Central memory CD8-positive, alpha-beta T cell (primary cell): ENCODE measurements around the gene BMAL1.
A peak's percentile ranks its signal among the peaks of the same experiment; 100 is the strongest.

ENCODE experiments used
- ATAC-seq: fragments of 150-1000 bp; cut with Tn5 transposase; replicated peaks from 2 replicates; pipeline ENCODE4 v1.10.0; 2022; ENCODE audit warnings: mild to moderate bottlenecking, moderate FRiP score, moderate number of reproducible peaks; ENCODE audit not compliant: poor library complexity, severe bottlenecking; ENCODE audit errors: extremely low read depth
- DNase-seq, 2 donors: peaks; one replicate each; pipeline ENCODE4 v3.0.0; 2021; ENCODE audit warnings: low spot score in 2 of 2
- H3K27ac Mint-ChIP-seq: one replicate; pipeline ENCODE4 v1.8.0; 2022; ENCODE audit warnings: low read depth, mild to moderate bottlenecking, moderate library complexity, mixed read lengths
- H3K27me3 Mint-ChIP-seq: one replicate; pipeline ENCODE4 v1.8.0; 2022; ENCODE audit warnings: mixed read lengths
- H3K36me3 Mint-ChIP-seq: one replicate; pipeline ENCODE4 v1.8.0; 2022; ENCODE audit warnings: mild to moderate bottlenecking, moderate library complexity, mixed read lengths; ENCODE audit not compliant: insufficient read depth
- H3K4me1 Mint-ChIP-seq: one replicate; pipeline ENCODE4 v1.8.0; 2022; ENCODE audit warnings: mixed read lengths
- H3K4me3 Mint-ChIP-seq: one replicate; pipeline ENCODE4 v1.8.0; 2022; ENCODE audit warnings: mild to moderate bottlenecking, moderate library complexity, mixed read lengths
- H3K9me3 Mint-ChIP-seq: one replicate; pipeline ENCODE4 v1.8.0; 2022; ENCODE audit warnings: mixed read lengths

BMAL1 gene

DNA sequence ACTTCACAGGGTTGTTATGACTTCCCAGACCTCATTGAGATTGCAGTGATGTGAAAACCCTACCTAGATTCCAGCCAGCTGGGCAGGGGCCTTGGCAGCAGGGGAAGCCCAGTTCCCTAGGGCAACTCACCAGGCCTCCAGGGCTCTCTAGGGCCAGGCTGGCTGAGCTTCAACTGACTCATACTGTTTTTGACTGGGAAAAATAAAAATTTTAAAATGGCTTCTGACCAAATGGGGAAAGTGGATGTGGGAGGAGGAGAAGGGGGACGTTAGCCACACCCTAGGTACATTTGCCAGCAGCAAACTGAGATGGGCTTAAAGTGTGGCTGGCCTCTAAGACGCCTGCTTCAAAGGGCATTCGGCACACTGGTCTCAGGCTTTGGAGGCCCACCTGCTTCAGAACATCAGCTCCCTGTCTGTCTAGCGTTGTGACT is 39.0 kb downstream of the BMAL1 start:
- Mint-ChIP-seq H3K9me3 (no peaks in the 10 kb centered on the region), H3K4me3 (peak overlapping the region; percentile 34), H3K27me3 (no peaks in the 10 kb centered on the region), H3K36me3 (peaks cover 10% of the 10 kb centered on the region), H3K4me1 (peaks cover 85% of the 10 kb centered on the region), H3K27ac (peak overlapping the region; percentile 61)
- ATAC-seq: no peak
- DNase-seq: no peak

DNA sequence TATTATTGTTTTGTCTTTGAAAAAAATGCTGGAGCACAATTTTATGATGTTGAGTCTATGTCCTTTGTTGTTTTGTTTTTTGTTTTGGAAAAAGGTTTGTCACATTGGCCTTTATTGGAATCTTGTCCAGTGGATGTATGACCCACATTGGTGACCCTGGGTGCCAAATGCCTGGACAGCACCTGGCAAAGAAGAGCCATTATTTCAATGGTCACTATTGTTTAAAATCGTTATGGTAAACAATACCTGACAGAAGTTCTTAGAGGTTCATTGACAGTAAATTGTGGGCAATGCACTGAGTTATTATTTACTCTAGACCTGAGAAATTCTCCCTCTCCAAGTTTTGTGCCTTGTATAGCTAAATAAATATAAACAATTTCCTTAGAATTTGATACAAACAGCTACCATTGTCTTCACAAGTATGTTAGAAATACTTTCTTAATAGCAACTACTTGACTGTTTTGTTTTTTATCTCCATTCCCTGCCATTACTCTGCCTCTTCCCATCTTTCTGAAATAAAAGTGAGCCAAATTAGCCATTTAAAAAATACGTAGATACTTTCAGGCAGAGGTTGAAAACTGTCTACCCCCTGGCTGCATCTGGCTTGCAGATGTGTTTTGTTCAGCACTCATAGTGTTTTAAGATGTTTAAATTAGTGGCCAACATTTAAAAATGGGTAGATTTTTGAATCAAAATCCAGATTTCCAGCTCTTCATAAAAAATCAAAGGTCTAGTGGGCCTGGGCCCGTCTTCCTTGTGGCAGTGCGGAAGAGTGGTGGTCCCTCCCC is 39.9 kb downstream of the BMAL1 start:
- peaks cover 85% of the 10 kb centered on the region for H3K4me1 Mint-ChIP-seq

DNA sequence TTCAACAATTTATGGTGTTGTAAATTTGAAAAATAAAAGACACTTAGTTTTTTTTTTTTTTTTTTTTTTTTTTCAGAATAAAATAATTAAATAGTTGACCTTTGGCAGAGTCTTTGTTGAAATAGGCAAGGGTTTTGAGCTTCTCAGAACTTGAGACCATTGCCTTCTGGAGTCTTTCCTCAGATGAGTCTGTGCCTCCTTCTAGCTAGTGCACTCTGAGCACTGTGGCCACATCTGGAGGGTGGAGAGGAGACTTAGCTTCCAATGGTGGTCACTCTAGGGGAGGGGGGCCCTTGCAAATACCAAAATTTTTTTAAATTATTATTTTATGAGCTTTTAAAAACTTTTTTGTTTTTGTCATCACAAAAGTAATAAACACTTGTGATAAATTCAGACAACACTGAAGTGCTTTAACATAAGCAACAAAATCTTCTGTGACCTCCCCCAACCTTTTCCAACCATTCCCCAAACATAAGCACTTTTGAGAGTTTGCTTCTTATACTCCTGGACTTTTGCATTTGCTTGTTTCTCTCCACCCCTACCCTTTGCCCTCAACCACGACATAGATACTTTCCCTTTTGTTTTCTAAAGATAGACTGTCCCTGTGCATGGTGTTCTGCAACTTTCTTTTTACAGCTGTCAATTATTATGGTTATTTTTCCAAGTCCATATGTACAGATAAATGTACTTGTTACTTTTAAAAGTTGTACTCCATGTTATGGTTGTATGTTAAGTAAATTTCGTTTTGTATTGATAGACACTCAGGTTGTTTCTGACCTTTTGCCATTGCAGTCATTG is 41.1 kb downstream of the BMAL1 start:
- Mint-ChIP-seq H3K9me3 (no peaks in the 10 kb centered on the region), H3K4me3 (peak overlapping the region; percentile 26), H3K27me3 (no peaks in the 10 kb centered on the region), H3K4me1 (peaks cover 83% of the 10 kb centered on the region), H3K36me3 (peaks cover 12% of the 10 kb centered on the region), H3K27ac (no peak overlapping the region)
- DNase-seq (no peak), ATAC-seq (peak; percentile 78)

More for the DNA sequence above, 39.9 kb downstream of the BMAL1 start:
- peak overlapping the region; percentile 5 for H3K4me3 Mint-ChIP-seq
- no peaks in the 10 kb centered on the region for H3K9me3 Mint-ChIP-seq
- ATAC-seq (no peak), DNase-seq (no peak)
- peaks cover 10% of the 10 kb centered on the region for H3K36me3 Mint-ChIP-seq
- H3K27me3 Mint-ChIP-seq: no peaks in the 10 kb centered on the region
- H3K27ac Mint-ChIP-seq: peak overlapping the region; percentile 44

DNA sequence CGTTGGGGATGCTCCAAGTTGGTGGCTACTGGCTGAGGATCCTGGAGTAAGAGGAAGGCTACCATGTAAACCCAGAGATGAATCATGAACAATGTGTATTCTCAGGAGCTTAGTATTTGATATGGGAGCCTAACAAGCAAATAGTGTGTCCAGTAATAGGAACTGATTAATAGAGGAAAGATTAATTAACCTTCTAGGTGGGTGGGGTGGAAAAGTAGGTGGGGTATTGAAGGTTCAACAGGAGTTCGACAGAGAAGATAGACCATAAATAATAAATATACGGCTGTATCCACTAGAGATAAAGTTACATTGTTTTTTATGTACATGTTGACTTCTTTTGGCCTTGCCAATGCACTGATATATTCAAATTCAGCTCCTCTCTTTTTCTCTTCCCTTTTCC is 43.1 kb downstream of the BMAL1 start:
- Mint-ChIP-seq H3K4me3 (no peak overlapping the region), H3K27ac (peak overlapping the region; percentile 78), H3K9me3 (no peaks in the 10 kb centered on the region), H3K36me3 (peaks cover 16% of the 10 kb centered on the region), H3K27me3 (no peaks in the 10 kb centered on the region), H3K4me1 (peaks cover 81% of the 10 kb centered on the region)
- DNase-seq: no peak
- ATAC-seq: no peak

DNA sequence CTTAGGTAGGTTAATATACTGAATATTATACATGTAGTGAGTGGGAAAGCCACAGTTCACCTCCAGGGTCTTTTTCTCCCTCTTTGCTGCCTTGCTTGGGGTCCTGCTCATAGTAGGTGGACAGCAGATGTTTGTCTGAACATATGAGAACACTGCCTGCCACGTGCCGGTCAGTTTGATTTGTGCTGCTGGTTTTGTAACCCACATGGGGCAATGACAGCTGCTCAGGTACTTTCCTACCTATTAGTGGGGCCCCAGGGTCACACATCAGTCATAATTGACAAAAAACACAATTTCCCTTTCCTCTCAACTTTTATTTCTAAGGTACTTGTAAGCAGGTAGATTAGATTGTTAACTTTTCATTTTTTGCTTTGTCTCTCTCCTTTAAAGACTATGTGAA is 43.8 kb downstream of the BMAL1 start:
- Mint-ChIP-seq H3K4me1 (peaks cover 73% of the 10 kb centered on the region), H3K27ac (peak overlapping the region; percentile 78), H3K9me3 (no peaks in the 10 kb centered on the region), H3K4me3 (no peak overlapping the region), H3K27me3 (no peaks in the 10 kb centered on the region), H3K36me3 (peaks cover 18% of the 10 kb centered on the region)
- ATAC-seq: no peak
- DNase-seq: no peak

DNA sequence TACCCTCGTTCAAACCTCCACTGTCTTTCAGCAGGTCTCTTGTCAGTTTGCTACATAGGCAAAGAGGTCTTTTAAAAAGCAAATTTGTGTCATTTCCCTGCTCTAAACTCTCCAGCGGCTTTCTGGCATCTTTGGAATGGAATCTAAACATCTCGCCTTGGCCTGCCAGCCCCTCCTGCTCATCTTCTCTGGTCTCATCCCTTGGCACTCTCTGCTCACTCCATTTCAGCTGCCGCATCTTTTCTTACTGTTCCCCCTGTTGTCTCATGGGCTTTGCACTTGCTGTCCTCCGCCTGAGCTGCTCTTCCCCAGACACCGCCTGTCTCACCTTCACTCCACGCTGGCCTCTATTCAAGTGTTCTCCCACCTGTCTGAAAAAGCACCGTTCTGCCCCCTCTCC is 46.6 kb downstream of the BMAL1 start:
- no peak for DNase-seq
- Mint-ChIP-seq H3K4me1 (peaks cover 65% of the 10 kb centered on the region), H3K27ac (peak overlapping the region; percentile 58), H3K9me3 (no peaks in the 10 kb centered on the region), H3K4me3 (no peak overlapping the region), H3K27me3 (no peaks in the 10 kb centered on the region), H3K36me3 (peaks cover 31% of the 10 kb centered on the region)
- ATAC-seq: no peak

DNA sequence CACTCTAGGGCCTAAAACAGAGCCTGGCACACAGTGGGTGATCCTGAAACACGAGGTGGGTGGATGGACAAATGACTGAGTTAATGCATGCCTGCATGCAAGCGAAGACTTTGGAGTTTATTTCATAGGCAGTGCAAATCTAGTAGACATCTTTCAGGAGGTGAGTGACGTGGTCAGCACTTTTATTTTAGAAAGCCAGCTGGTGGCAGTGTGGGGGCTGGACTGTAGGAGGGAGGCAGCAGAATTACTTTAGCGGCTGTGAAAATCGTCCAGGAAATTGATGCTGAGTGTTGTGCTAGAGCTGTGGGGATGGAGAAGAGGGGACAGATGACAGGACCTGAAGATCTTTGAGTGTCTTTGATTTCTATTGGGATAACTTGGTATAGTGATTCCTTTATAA is 47.1 kb downstream of the BMAL1 start:
- Mint-ChIP-seq H3K9me3 (no peaks in the 10 kb centered on the region), H3K4me3 (no peak overlapping the region), H3K36me3 (peaks cover 37% of the 10 kb centered on the region), H3K27ac (peak overlapping the region; percentile 58), H3K27me3 (no peaks in the 10 kb centered on the region), H3K4me1 (peaks cover 70% of the 10 kb centered on the region)
- DNase-seq (no peak), ATAC-seq (no peak)

DNA sequence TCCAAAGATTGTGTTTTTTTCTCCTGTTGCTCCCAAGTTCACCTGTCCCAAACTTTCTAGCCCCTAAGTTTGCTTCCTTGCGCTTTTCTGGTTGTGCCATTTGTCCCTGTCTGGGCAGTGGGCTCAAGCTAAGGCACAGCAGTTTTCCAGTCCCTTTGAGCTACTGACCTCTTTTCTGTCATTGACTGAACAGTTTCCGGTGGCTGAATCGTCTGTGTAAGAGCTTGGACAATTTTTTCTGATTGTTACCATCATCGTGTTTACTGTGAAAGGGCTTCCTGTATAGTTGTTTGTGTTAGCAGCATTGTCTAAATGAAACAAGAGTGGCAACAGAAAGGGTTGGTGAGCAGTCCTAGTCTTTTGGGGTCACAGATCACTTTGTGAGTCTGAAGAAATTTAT is 49.8 kb downstream of the BMAL1 start:
- H3K27me3 Mint-ChIP-seq: no peaks in the 10 kb centered on the region
- DNase-seq (no peak), ATAC-seq (no peak)
- H3K27ac Mint-ChIP-seq: no peak overlapping the region
- no peaks in the 10 kb centered on the region for H3K9me3 Mint-ChIP-seq
- peaks cover 65% of the 10 kb centered on the region for H3K4me1 Mint-ChIP-seq
- no peak overlapping the region for H3K4me3 Mint-ChIP-seq
- H3K36me3 Mint-ChIP-seq: peaks cover 35% of the 10 kb centered on the region

DNA sequence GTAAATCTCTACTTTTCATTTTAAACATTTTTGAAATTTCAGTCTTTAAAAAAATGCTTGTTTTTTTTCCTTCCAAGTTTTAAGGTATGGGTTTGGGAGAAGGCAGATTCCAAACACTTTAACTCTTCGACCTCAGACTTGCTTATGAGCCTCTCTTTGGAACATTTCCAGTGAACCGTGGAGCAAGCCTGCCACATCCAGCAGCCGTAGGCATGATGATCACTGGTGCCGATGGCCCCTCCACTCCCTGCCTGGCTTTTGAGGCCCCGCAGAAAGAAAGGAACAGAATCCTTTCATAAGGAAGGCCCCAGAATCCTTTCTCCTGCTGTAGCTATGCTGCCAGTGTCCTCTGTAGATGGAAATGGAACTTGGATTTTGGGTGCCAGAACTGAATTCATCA is 50.7 kb downstream of the BMAL1 start:
- H3K4me1 Mint-ChIP-seq: peaks cover 60% of the 10 kb centered on the region
- ATAC-seq: no peak
- H3K4me3 Mint-ChIP-seq: no peak overlapping the region
- no peak for DNase-seq
- H3K36me3 Mint-ChIP-seq: peaks cover 31% of the 10 kb centered on the region
- no peaks in the 10 kb centered on the region for H3K27me3 Mint-ChIP-seq
- no peak overlapping the region for H3K27ac Mint-ChIP-seq
- no peaks in the 10 kb centered on the region for H3K9me3 Mint-ChIP-seq

DNA sequence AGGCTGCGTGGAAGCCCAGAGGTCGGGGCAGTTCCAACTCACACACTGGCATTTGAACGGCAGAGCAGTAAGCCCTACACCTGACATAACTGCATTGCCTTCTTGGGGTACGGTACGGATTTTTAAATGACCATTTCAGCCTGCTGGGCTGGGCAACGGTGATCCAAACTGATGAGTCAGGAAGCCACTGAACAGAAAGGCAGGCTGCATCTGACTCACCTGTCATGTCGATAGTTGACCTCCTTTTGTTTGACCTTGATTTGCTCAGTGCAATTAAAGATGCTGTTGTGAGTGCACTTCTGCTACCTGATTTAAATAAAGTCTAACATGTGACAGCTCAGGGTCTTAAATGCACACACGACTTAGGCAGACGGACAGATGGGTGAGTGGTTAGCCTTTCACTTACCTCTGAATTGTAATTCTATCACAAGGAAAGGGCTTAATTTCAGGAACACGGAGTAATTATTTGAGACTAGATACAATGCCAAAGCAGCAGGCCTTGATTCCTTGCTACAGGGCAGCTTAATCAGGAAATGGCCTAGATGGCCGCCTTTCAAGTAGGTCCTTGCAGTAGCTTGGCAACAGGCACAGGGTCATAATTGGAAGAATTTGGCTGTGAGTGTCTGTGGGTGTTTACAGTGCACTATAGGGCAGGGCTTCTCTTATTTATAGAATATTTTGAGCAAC is 52.2 kb downstream of the BMAL1 start:
- Mint-ChIP-seq H3K9me3 (no peaks in the 10 kb centered on the region), H3K4me1 (peaks cover 60% of the 10 kb centered on the region), H3K4me3 (no peak overlapping the region), H3K36me3 (peaks cover 27% of the 10 kb centered on the region), H3K27ac (no peak overlapping the region), H3K27me3 (no peaks in the 10 kb centered on the region)
- no peak for ATAC-seq
- DNase-seq: no peak

DNA sequence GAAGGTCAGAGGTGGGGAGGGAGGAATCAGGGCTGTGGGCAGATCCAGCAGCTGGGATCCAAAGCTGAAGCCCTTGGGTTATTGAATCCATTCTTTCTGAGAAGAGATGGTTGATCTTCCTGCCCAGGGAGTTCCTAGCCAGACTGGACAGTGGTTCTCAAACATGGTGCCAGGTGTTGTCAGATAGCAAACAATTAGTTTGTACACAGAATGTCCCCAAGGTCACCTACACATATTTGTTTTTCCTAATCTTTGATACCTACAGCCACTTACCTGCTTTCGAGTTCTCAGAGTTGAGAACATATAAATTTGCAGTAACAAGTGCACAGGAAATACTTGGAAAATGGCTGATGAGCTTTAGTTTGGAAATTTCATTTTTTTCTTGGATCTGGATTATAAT is 54.5 kb downstream of the BMAL1 start:
- Mint-ChIP-seq H3K27ac (peak overlapping the region; percentile 45), H3K4me3 (no peak overlapping the region), H3K36me3 (peaks cover 19% of the 10 kb centered on the region), H3K27me3 (no peaks in the 10 kb centered on the region), H3K9me3 (no peaks in the 10 kb centered on the region), H3K4me1 (peaks cover 60% of the 10 kb centered on the region)
- DNase-seq (no peak), ATAC-seq (no peak)

DNA sequence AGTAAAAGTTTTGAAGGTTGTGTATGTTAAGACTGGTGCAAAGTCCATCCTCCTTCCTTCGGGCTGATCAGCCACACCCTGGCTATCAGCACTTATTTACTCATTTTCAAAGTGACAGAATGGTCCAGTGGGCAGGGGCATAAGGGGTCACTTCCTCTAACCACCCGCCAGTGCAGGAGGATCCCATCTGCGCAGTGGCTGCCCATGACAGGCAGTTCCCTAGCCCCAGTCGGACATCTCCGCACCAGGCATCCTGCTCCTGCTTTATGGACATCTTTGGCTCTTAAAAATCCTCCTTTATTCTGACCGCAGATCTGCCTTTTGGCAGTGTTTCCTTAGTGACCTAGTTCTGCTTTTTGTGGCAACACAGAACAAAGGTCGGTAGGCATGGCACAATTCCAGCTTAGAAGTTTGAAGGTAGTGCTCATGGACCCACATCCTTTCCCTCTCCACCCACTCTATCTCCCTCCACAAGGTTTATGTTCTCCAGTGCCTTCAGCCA is 55.9 kb downstream of the BMAL1 start:
- DNase-seq: no peak
- H3K27ac Mint-ChIP-seq: no peak overlapping the region
- peaks cover 62% of the 10 kb centered on the region for H3K4me1 Mint-ChIP-seq
- no peak overlapping the region for H3K4me3 Mint-ChIP-seq
- H3K27me3 Mint-ChIP-seq: no peaks in the 10 kb centered on the region
- peaks cover 10% of the 10 kb centered on the region for H3K36me3 Mint-ChIP-seq
- no peak for ATAC-seq
- H3K9me3 Mint-ChIP-seq: no peaks in the 10 kb centered on the region
